ENCODE results near the gene PSMD1.
"Not testable (repeated sequence)": the region's sequence is repeated elsewhere in the genome, so short reads cannot be mapped to it uniquely, and the experiment has no call there.

PSMD1 gene

GRCh38 chr2:231094736-231095346 lies 38.2 kb downstream of the PSMD1 start:
- in situ Hi-C loops (cut with MboI; ENCODE audit: low sequenced_read_pairs, unreplicated experiment): no loop called here
- TF ChIP-seq CTCF (IDR thresholded peaks at IDR 0.05; ENCODE audit: borderline replicate concordance, control extremely low read depth, extremely low read depth, insufficient read depth, missing control alignments): no peak
- DNase-seq (ENCODE audit: low spot score): no peak

- no peak for DNase-seq (ENCODE audit: low spot score)
- in situ Hi-C loops (cut with MboI; ENCODE audit: low sequenced_read_pairs, unreplicated experiment): loop anchor here (10.0 kb wide), 1 partner anchor 315 kb away; no protein-coding TSS in a partner anchor
- no peak for TF ChIP-seq CTCF (IDR thresholded peaks at IDR 0.05; ENCODE audit: borderline replicate concordance, control extremely low read depth, extremely low read depth, insufficient read depth, missing control alignments)
These were observed 43.3 kb downstream of the PSMD1 start for GRCh38 chr2:231099918-231100317.

GRCh38 chr2:231100321-231100720 lies 43.7 kb downstream of the PSMD1 start:
- in situ Hi-C loops (cut with MboI; ENCODE audit: low sequenced_read_pairs, unreplicated experiment): loop anchor here (10.0 kb wide), 1 partner anchor 314 kb away; no protein-coding TSS in a partner anchor
- DNase-seq (ENCODE audit: low spot score): not testable (repeated sequence)

- in situ Hi-C loops (cut with MboI; ENCODE audit: low sequenced_read_pairs, unreplicated experiment): loop anchor here (10.0 kb wide), 1 partner anchor 314 kb away; no protein-coding TSS in a partner anchor
- no peak for TF ChIP-seq CTCF (IDR thresholded peaks at IDR 0.05; ENCODE audit: borderline replicate concordance, control extremely low read depth, extremely low read depth, insufficient read depth, missing control alignments)
- DNase-seq (ENCODE audit: low spot score): no peak
These were observed 44.3 kb downstream of the PSMD1 start for GRCh38 chr2:231100990-231101389.

- TF ChIP-seq CTCF (IDR thresholded peaks at IDR 0.05; ENCODE audit: borderline replicate concordance, control extremely low read depth, extremely low read depth, insufficient read depth, missing control alignments): no peak
- in situ Hi-C loops (cut with MboI; ENCODE audit: low sequenced_read_pairs, unreplicated experiment): loop anchor here (10.0 kb wide), 1 partner anchor 312 kb away; no protein-coding TSS in a partner anchor
- DNase-seq (ENCODE audit: low spot score): no peak
These were observed 46.1 kb downstream of the PSMD1 start for GRCh38 chr2:231102772-231103171.

- in situ Hi-C loops (cut with MboI; ENCODE audit: low sequenced_read_pairs, unreplicated experiment): loop anchor here (10.0 kb wide), 1 partner anchor 311 kb away; no protein-coding TSS in a partner anchor
- peak; percentile 53 for DNase-seq (ENCODE audit: low spot score)
These were observed 47.5 kb downstream of the PSMD1 start for GRCh38 chr2:231104115-231104713.

More at GRCh38 chr2:231104115-231104713, 47.5 kb downstream of the PSMD1 start:
- peak; percentile 65 for TF ChIP-seq CTCF (IDR thresholded peaks at IDR 0.05; ENCODE audit: borderline replicate concordance, control extremely low read depth, extremely low read depth, insufficient read depth, missing control alignments)
